Chondrocyte (in vitro differentiated cells): ENCODE results near the gene GALR1. TPM values are rescaled to one million over a fixed set of nuclear protein-coding genes. Genes with fewer than 3 reads are reported as not detected.

Experiments
- DNase-seq: peaks from one replicate; pipeline ENCODE4 v3.0.0; 2021; ENCODE audit warnings: mixed read lengths, low spot score
- H3K27ac Mint-ChIP-seq: one replicate; pipeline ENCODE4 v1.8.0; 2021; ENCODE audit warnings: mild to moderate bottlenecking, moderate library complexity, mixed read lengths; ENCODE audit not compliant: unreplicated experiment
- H3K27me3 Mint-ChIP-seq: 2 replicates; pipeline ENCODE4 v1.8.0; 2021; ENCODE audit warnings: low read depth, mixed read lengths
- H3K36me3 Mint-ChIP-seq: 2 replicates; pipeline ENCODE4 v1.8.0; 2021; ENCODE audit warnings: low read depth, mixed read lengths
- H3K4me1 Mint-ChIP-seq: 2 replicates; pipeline ENCODE4 v1.8.0; 2021; ENCODE audit warnings: low read depth, mild to moderate bottlenecking, mixed read lengths
- H3K4me3 Mint-ChIP-seq: one replicate; pipeline ENCODE4 v1.8.0; 2021; ENCODE audit warnings: mild to moderate bottlenecking, moderate library complexity, mixed read lengths; ENCODE audit not compliant: unreplicated experiment
- H3K9me3 Mint-ChIP-seq: 2 replicates; pipeline ENCODE4 v1.8.0; 2021; ENCODE audit warnings: low read depth, mixed read lengths
- CTCF ChIP-seq: fragments of 200-600 bp; sonication (generic); IDR thresholded peaks from 2 replicates; pipeline ENCODE4 v1.5.0; 2021; ENCODE audit warnings: antibody characterized with exemption, mild to moderate bottlenecking, moderate library complexity
- total RNA-seq: library from RNA; stranded (reverse); gene quantifications from 3 replicates; pipeline ENCODE4 v1.2.1, GENCODE V29; 2021

Gene GALR1
- total RNA-seq, 1 donor from 2014 or later, result not detected

GRCh38 chr18:77298172-77298571 lies 48.5 kb downstream of the GALR1 start:
- DNase-seq, result no peak
- no peak for TF ChIP-seq CTCF
- H3K9me3 Mint-ChIP-seq, result no peaks in the 10 kb centered on the region
- peaks cover 3% of the 10 kb centered on the region for H3K27me3 Mint-ChIP-seq
- no peaks in the 10 kb centered on the region for H3K4me1 Mint-ChIP-seq
- H3K27ac Mint-ChIP-seq, result no peak overlapping the region
- no peaks in the 10 kb centered on the region for H3K36me3 Mint-ChIP-seq
- H3K4me3 Mint-ChIP-seq, result no peak overlapping the region

GRCh38 chr18:77299706-77300105 lies 50.1 kb downstream of the GALR1 start:
- Mint-ChIP-seq H3K27me3 (peaks cover 3% of the 10 kb centered on the region), H3K4me1 (no peaks in the 10 kb centered on the region), H3K36me3 (no peaks in the 10 kb centered on the region), H3K4me3 (no peak overlapping the region), H3K9me3 (no peaks in the 10 kb centered on the region), H3K27ac (no peak overlapping the region)
- DNase-seq, result no peak
- TF ChIP-seq CTCF, result no peak

GRCh38 chr18:77300579-77300978 lies 50.9 kb downstream of the GALR1 start:
- Mint-ChIP-seq H3K4me3 (no peak overlapping the region), H3K27ac (no peak overlapping the region), H3K4me1 (no peaks in the 10 kb centered on the region), H3K36me3 (no peaks in the 10 kb centered on the region), H3K9me3 (no peaks in the 10 kb centered on the region), H3K27me3 (peaks cover 3% of the 10 kb centered on the region)
- TF ChIP-seq CTCF, result no peak
- DNase-seq, result no peak

- no peaks in the 10 kb centered on the region for H3K36me3 Mint-ChIP-seq
- no peak overlapping the region for H3K4me3 Mint-ChIP-seq
- no peaks in the 10 kb centered on the region for H3K4me1 Mint-ChIP-seq
- H3K27me3 Mint-ChIP-seq, result peaks cover 1% of the 10 kb centered on the region
- no peaks in the 10 kb centered on the region for H3K9me3 Mint-ChIP-seq
- TF ChIP-seq CTCF, result no peak
- no peak for DNase-seq
- H3K27ac Mint-ChIP-seq, result no peak overlapping the region
Measured at GRCh38 chr18:77304268-77304667, 54.6 kb downstream of the GALR1 start.

GRCh38 chr18:77305676-77306075 lies 56.0 kb downstream of the GALR1 start:
- H3K4me3 Mint-ChIP-seq, result no peak overlapping the region
- no peaks in the 10 kb centered on the region for H3K4me1 Mint-ChIP-seq
- TF ChIP-seq CTCF, result no peak
- no peak for DNase-seq
- no peaks in the 10 kb centered on the region for H3K27me3 Mint-ChIP-seq
- H3K27ac Mint-ChIP-seq, result no peak overlapping the region
- no peaks in the 10 kb centered on the region for H3K36me3 Mint-ChIP-seq
- H3K9me3 Mint-ChIP-seq, result no peaks in the 10 kb centered on the region
